CD4-positive, CD25-positive, alpha-beta regulatory T cell (primary cell): Measurements from ENCODE around the gene LTC4S. TPM values are rescaled to one million over a fixed set of nuclear protein-coding genes. Genes with fewer than 3 reads are reported as not detected.

Experiments
- ATAC-seq, 2 donors: fragments of 150-1000 bp; cut with Tn5 transposase; one replicate each; pipeline ENCODE4 v1.10.0; 2021; ENCODE audit warnings: low read depth in 2 of 2, moderate number of reproducible peaks in 2 of 2, moderate library complexity in 1 of 2
- DNase-seq, 3 donors: peaks; one replicate each; pipeline versions ENCODE4 v3.0.0 to v3.0.0-alpha.2; 2012 to 2022; ENCODE audit warnings: mixed read lengths in 1 of 3
- H3K27ac ChIP-seq: one replicate; pipeline ENCODE4 v1.7.0; 2013; ENCODE audit warnings: mild to moderate bottlenecking, low read length; ENCODE audit not compliant: insufficient read depth, poor library complexity, severe bottlenecking
- H3K27me3 ChIP-seq: one replicate; pipeline ENCODE4 v1.7.0; 2013; ENCODE audit warnings: low read length; ENCODE audit not compliant: control insufficient read depth, insufficient read depth
- H3K36me3 ChIP-seq: one replicate; pipeline ENCODE4 v1.7.0; 2013; ENCODE audit warnings: mild to moderate bottlenecking, low read length, moderate library complexity; ENCODE audit not compliant: control insufficient read depth, insufficient read depth
- H3K4me1 ChIP-seq: 2 replicates; pipeline ENCODE4 v1.7.0; 2013; ENCODE audit warnings: mild to moderate bottlenecking, low read length; ENCODE audit not compliant: insufficient read depth, control insufficient read depth, poor library complexity, severe bottlenecking
- H3K4me3 ChIP-seq: one replicate; pipeline ENCODE4 v1.7.0; 2013; ENCODE audit warnings: low read depth, mild to moderate bottlenecking, low read length, moderate library complexity
- H3K9me3 ChIP-seq, 2 experiments: 1 replicate in 1 of 2; 2 replicates in 1 of 2; pipeline ENCODE4 v1.7.0; 2013; ENCODE audit warnings: low read length in 2 of 2, mild to moderate bottlenecking in 1 of 2, moderate library complexity in 1 of 2; ENCODE audit not compliant: control insufficient read depth in 2 of 2
- H3K27ac Mint-ChIP-seq, 3 donors: one replicate each; pipeline ENCODE4 v1.8.0; 2020 to 2022; ENCODE audit warnings: mild to moderate bottlenecking in 3 of 3, mixed read lengths in 3 of 3, moderate library complexity in 2 of 3
- H3K27me3 Mint-ChIP-seq: one replicate; pipeline ENCODE4 v1.8.0; 2022; ENCODE audit warnings: mild to moderate bottlenecking, mixed read lengths
- H3K36me3 Mint-ChIP-seq: one replicate; pipeline ENCODE4 v1.8.0; 2020; ENCODE audit warnings: mixed read lengths
- H3K4me1 Mint-ChIP-seq, 4 donors: one replicate each; pipeline ENCODE4 v1.8.0; 2020 to 2022; ENCODE audit warnings: mixed read lengths in 4 of 4, mild to moderate bottlenecking in 1 of 4
- H3K4me3 Mint-ChIP-seq, 4 donors: one replicate each; pipeline ENCODE4 v1.8.0; 2020 to 2022; ENCODE audit warnings: mild to moderate bottlenecking in 4 of 4, mixed read lengths in 4 of 4, moderate library complexity in 3 of 4
- H3K9me3 Mint-ChIP-seq, 7 donors: one replicate each; pipeline ENCODE4 v1.8.0; 2020 to 2022; ENCODE audit warnings: mixed read lengths in 7 of 7, mild to moderate bottlenecking in 3 of 7, moderate library complexity in 2 of 7
- polyA plus RNA-seq, 4 donors: library from polyadenylated mRNA; unstranded; fragments of 300-500 nt; fragmentation: Illumina TruSeq; gene quantifications; one replicate each; pipeline ENCODE4 v1.2.3, GENCODE V29; 2021
- total RNA-seq: library from RNA; stranded (reverse); gene quantifications from one replicate; pipeline ENCODE4 v1.2.3, GENCODE V29; 2022

LTC4S gene
- total and polyA plus RNA-seq, 5 donors from 2014 or later, result 0.48 to 4.3 (median 1.8) TPM

DNA sequence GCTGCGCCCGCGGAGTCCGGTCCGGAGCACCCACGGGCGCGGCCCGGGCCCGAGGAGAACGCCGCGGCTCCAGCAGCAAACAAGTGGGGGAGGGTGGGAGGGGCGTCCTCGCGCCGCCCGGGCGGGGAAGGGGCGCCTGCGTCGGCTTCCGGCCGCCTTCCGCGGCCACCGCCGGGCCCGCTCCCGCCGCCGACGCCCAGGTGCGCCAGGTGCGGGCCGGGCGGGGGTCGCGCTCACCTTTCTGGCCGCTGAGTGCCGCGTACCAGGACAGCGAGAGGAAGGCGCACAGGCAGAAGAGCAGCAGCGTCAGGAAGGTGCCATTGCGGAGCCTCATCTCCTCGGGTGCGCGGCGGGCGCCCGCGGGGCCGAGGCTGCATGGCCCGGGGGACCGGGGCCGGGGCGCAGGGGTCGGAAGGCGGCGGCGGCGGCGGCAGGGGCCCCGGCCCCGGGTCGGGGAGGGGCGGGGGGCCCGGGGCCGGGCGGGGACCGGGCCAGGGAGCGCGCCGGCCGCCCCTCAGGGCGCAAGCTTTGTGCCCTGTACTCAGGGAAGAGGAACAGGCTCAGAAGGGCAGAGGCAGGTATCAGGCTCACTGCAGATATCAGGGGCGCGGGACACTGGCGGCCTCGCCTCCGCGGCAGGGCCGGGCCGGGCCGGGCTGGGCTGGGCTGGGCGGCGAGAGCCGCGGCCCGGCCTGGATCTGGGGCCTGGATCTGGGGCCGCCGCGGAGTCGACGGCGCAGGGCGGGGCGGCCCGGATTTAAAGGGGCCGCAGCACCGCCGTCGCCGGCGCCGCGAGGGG is 12.7 kb downstream of the LTC4S start, which contains the start of gene MGAT4B:
Gene MGAT4B (minus strand): TSS at position 617 of the 799 bp plus-strand sequence. CDS start 283 bp downstream, at position 334.
- peaks cover 0 to 4% (median 0%) of the 10 kb centered on the region in 7 donors for H3K9me3 Mint-ChIP-seq
- H3K27me3 Mint-ChIP-seq, result no peaks in the 10 kb centered on the region
- peaks cover 0 to 35% (median 21%) of the 10 kb centered on the region in 4 donors for H3K4me1 Mint-ChIP-seq
- no peaks in the 10 kb centered on the region for H3K27me3 ChIP-seq
- ATAC-seq, result peak; percentile 77 to 80
- H3K4me3 Mint-ChIP-seq, result peak within 1 kb of the TSS; percentile 79 to 93 (median 84)
- no peak within 1 kb of the TSS for H3K4me3 ChIP-seq
- no peaks in the 10 kb centered on the region for H3K36me3 ChIP-seq
- H3K9me3 ChIP-seq, result no peaks in the 10 kb centered on the region
- peaks cover 3% of the 10 kb centered on the region for H3K36me3 Mint-ChIP-seq
- H3K27ac ChIP-seq, result peak within 1 kb of the TSS; percentile 72
- DNase-seq, result peak; percentile 46 to 85 (median 69)
- peak within 1 kb of the TSS in 1 of 3 donors; percentile 56 for H3K27ac Mint-ChIP-seq
- H3K4me1 ChIP-seq, result peaks cover 34% of the 10 kb centered on the region

DNA sequence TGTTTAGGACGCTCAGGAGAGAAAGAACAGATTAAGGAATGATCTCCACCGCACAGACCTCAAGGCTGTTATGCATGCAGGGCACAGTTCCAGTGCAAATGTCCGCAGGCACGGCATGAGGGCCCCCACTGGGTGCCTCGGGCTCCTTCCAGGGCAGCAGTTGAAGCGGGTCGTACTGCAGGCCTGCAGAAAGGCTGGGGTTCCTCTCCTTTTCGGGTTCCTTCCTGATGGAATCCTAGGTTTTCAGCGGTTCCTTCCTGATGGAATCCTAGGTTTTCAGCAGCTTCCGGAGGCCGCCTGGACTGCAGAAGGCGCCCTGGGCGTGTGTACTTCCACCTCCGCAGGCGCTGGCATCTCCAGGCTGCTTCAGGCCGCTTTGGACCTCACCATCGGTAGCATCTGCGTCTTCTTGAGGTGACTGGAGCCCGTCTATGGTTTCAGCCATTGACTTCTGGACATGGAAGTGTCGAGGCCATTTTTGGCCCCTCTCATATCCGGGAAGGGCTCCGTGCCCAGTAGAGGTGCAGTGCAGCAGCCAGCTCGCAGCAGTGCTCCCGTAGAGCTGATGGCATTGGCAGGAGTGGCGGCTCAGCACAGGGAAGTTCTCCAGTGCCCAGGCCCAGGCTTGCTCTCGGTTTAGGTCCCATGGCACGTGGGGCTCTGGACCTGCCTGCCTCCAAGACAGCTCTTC is 18.5 kb downstream of the LTC4S start:
- Mint-ChIP-seq H3K4me3 (peak overlapping the region in 1 of 4 donors; percentile 64), H3K27me3 (no peaks in the 10 kb centered on the region), H3K9me3 (no peaks in the 10 kb centered on the region), H3K27ac (no peak overlapping the region), H3K36me3 (peaks cover 8% of the 10 kb centered on the region), H3K4me1 (peaks cover 0 to 8% (median 4%) of the 10 kb centered on the region in 4 donors)
- DNase-seq, result no peak
- no peak for ATAC-seq
- H3K27me3 ChIP-seq, result no peaks in the 10 kb centered on the region
- no peak overlapping the region for H3K27ac ChIP-seq
- no peaks in the 10 kb centered on the region for H3K9me3 ChIP-seq
- H3K36me3 ChIP-seq, result peaks cover 9% of the 10 kb centered on the region
- H3K4me1 ChIP-seq, result peaks cover 13% of the 10 kb centered on the region
- H3K4me3 ChIP-seq, result no peak overlapping the region

DNA sequence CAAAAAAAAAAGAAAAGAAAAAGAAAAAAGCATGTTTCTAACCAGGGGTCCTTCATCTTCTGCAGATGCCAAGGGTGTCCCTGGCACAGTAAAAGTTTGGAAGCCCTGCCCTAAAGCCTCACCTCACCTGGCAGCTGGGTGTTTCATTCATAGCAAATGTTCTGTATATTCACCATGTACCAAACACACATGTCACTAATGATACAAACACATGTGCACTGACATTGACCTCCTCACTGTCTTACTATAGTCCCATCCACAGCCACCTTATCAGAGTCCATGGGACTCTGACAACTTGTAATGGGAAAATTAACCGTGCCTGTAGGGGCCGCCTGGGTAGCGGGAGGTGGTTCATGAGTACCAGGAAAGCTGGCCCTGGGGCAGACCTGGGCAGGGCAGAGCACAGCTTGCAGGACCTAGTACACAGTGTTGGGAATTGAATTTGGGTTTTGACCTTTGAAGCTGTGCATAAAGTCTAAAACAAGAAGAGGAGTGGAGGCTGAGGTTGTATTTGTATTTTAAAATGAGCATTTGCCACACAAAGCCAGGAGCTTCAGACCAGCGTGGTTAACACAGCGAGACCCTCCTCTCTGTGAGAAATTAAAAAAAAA is 19.3 kb downstream of the LTC4S start:
- Mint-ChIP-seq H3K36me3 (peaks cover 8% of the 10 kb centered on the region), H3K27me3 (no peaks in the 10 kb centered on the region), H3K27ac (no peak overlapping the region), H3K4me3 (peak overlapping the region in 2 of 4 donors; percentile 64 to 68), H3K9me3 (no peaks in the 10 kb centered on the region), H3K4me1 (peaks cover 0 to 13% (median 8%) of the 10 kb centered on the region in 4 donors)
- ATAC-seq, result no peak
- Histone ChIP-seq H3K36me3 (peaks cover 9% of the 10 kb centered on the region), H3K4me3 (no peak overlapping the region), H3K4me1 (peaks cover 12% of the 10 kb centered on the region), H3K9me3 (no peaks in the 10 kb centered on the region), H3K27ac (no peak overlapping the region), H3K27me3 (no peaks in the 10 kb centered on the region)
- no peak for DNase-seq

DNA sequence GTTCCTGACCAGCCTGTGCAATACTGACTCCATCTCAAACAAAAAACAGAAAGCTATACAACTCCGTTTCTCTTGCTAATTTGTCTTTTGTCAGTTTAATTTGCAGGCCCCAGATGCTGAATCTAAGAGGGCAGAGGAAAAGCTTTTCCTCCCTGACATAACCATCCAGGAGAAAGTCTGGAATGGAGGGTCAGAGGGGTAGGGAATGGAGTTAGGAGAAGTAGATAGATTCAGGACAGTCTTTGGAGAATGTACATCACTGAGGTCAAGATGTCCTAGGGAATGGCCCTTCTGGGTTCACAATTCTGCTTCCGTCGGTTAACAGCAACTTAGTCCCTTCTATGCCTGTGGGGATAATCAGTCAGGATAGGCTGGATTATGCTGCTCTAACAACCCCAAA is 20.3 kb downstream of the LTC4S start:
- Mint-ChIP-seq H3K27me3 (no peaks in the 10 kb centered on the region), H3K27ac (no peak overlapping the region), H3K9me3 (no peaks in the 10 kb centered on the region), H3K4me3 (peak overlapping the region in 1 of 4 donors; percentile 64), H3K36me3 (peaks cover 8% of the 10 kb centered on the region), H3K4me1 (peaks cover 0 to 19% (median 11%) of the 10 kb centered on the region in 4 donors)
- ATAC-seq (no peak), DNase-seq (no peak)
- Histone ChIP-seq H3K9me3 (no peaks in the 10 kb centered on the region), H3K27ac (no peak overlapping the region), H3K4me1 (peaks cover 22% of the 10 kb centered on the region), H3K27me3 (no peaks in the 10 kb centered on the region), H3K4me3 (no peak overlapping the region), H3K36me3 (peaks cover 9% of the 10 kb centered on the region)

DNA sequence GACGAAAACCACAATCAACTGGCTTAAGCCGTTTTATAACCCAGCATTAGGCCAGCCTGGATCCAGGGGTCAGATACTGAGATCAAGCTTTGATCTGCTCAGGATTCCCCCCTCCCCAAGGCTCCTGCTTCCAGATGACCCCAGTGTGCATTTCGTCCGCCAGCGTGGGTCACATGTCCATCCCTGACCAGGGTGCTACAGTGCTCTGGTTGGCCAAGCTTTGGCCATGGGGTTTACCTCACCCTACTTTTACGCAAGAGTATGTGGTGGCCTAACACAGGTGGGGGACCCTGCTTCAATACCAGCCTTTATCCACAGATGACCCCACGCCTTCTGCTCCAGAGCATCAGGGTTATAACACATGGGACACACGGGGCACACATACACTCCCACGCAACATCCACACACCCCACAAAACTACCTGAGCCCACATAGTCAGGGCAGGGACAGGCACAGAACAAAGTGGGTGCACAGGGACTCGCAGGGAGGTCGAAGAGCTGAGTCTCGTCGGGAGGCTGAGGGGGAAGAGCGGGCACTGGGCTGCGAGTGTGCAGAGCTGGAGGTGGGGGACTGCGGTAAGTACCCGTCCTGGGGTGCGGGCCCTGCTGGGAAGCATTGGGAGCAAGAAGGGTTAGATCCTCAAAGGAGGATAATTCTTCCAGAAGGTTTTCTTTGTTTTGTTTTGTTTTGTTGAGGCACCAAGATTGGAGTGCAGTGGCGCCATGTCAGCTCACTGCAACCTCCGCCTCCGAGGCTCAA is 21.9 kb downstream of the LTC4S start:
- no peak for DNase-seq
- Histone ChIP-seq H3K4me3 (no peak overlapping the region), H3K36me3 (peaks cover 9% of the 10 kb centered on the region), H3K27ac (no peak overlapping the region), H3K4me1 (peaks cover 36% of the 10 kb centered on the region), H3K9me3 (no peaks in the 10 kb centered on the region), H3K27me3 (no peaks in the 10 kb centered on the region)
- Mint-ChIP-seq H3K36me3 (peaks cover 8% of the 10 kb centered on the region), H3K4me1 (peaks cover 0 to 29% (median 16%) of the 10 kb centered on the region in 4 donors), H3K4me3 (peak overlapping the region; percentile 19 to 83 (median 40)), H3K9me3 (peaks cover 0 to 2% (median 0%) of the 10 kb centered on the region in 7 donors), H3K27me3 (no peaks in the 10 kb centered on the region), H3K27ac (peak overlapping the region in 1 of 3 donors; percentile 80)
- ATAC-seq, result no peak

DNA sequence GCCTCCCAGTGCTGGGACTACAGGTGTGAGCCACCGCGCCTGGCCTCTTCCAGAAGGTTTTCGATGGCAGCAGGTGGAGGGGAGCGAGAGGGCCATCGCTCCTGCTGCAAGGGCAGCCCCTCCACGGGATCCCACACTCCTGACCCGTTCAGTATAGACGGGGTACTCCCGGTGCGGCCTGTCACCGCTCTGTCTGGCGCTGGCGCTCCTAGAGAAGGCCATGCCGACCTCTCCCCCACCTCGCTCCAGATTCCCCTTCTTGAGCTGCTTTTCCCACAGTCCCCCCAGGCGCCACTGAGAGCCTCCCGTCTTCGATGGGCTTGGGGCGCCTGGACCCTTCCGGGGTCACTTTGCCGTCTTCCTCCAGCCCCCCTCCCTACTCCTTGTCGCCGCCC is 22.6 kb downstream of the LTC4S start:
- H3K4me3 Mint-ChIP-seq, result peak overlapping the region in 1 of 4 donors; percentile 24
- peaks cover 0 to 31% (median 16%) of the 10 kb centered on the region in 4 donors for H3K4me1 Mint-ChIP-seq
- ATAC-seq, result no peak

More for the DNA sequence above, 22.6 kb downstream of the LTC4S start:
- peaks cover 8% of the 10 kb centered on the region for H3K36me3 Mint-ChIP-seq
- Histone ChIP-seq H3K27me3 (no peaks in the 10 kb centered on the region), H3K9me3 (no peaks in the 10 kb centered on the region), H3K4me1 (peaks cover 36% of the 10 kb centered on the region), H3K36me3 (peaks cover 9% of the 10 kb centered on the region), H3K27ac (no peak overlapping the region), H3K4me3 (no peak overlapping the region)
- H3K27me3 Mint-ChIP-seq, result peaks cover 1% of the 10 kb centered on the region
- no peak overlapping the region for H3K27ac Mint-ChIP-seq
- peaks cover 0 to 2% (median 0%) of the 10 kb centered on the region in 7 donors for H3K9me3 Mint-ChIP-seq
- no peak for DNase-seq
